ENCODE measurements around the gene CCDC117. TPM values are rescaled to one million over a fixed set of nuclear protein-coding genes. Genes with fewer than 3 reads are reported as not detected.

Gene CCDC117
- total RNA-seq, 1 donor from 2014 or later, result 10.7 TPM

- Histone ChIP-seq H3K27me3 (no peaks in the 10 kb centered on the region), H3K9me3 (no peaks in the 10 kb centered on the region), H3K36me3 (peaks cover 44 to 65% of the 10 kb centered on the region in 2 donors), H3K27ac (no peak overlapping the region), H3K4me1 (peaks cover 0 to 3% of the 10 kb centered on the region in 2 donors), H3K4me3 (no peak overlapping the region)
- intact Hi-C loops (cut with DNase I), result no loop called here
- TF ChIP-seq, protein P1, sequence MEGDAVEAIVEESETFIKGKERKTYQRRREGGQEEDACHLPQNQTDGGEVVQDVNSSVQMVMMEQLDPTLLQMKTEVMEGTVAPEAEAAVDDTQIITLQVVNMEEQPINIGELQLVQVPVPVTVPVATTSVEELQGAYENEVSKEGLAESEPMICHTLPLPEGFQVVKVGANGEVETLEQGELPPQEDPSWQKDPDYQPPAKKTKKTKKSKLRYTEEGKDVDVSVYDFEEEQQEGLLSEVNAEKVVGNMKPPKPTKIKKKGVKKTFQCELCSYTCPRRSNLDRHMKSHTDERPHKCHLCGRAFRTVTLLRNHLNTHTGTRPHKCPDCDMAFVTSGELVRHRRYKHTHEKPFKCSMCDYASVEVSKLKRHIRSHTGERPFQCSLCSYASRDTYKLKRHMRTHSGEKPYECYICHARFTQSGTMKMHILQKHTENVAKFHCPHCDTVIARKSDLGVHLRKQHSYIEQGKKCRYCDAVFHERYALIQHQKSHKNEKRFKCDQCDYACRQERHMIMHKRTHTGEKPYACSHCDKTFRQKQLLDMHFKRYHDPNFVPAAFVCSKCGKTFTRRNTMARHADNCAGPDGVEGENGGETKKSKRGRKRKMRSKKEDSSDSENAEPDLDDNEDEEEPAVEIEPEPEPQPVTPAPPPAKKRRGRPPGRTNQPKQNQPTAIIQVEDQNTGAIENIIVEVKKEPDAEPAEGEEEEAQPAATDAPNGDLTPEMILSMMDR (IDR thresholded peaks at IDR 0.05), result no peak
- DNase-seq (ENCODE audit: low spot score in 2 of 2), result no peak
These were observed 18.6 kb downstream of the CCDC117 start for GRCh38 chr22:28791124-28791523.

- H3K36me3 ChIP-seq, result peaks cover 47 to 65% of the 10 kb centered on the region in 2 donors
These were observed 19.5 kb downstream of the CCDC117 start for GRCh38 chr22:28791841-28792490.

DNA sequence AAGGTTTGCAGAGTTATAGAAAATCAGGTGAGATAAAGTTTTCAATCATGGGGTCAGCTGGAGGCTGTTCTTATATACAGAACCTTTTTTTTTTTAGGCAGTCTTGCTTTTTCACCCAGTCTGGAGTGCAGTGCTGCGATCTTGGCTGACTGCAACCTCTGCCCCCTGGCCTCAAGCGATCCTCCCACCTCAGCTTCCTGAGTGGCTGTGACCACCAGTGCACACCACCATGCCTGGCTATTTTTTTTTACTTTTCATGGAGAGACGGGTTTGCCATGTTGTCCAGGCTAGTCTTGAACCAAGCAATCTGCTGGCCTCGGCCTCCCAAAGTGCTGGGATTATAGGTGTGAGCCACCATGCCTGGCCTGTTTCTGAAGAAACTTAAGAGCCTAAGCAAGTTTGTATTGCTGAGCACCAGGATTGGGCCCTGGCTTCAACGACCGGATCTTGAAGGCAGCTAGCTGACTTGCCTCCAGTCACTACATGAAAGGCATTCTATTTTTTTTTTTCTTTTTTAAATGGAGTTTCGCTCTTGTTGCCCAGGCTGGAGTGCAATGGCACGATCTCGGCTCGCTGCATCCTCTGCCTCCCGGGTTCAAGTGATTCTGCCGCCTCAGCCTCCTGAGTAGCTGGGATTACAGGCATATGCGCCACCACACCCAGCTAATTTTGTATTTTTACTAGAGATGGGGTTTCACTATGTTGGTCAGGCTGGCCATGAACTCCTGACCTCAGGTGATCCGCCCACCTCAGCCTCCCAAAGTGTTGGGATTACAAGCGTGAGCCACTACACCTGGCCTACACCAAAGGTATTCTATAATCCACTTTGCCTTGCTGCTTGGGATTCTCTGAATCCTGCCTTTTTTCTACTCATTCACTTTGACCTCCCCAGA, 20.2 kb downstream of the CCDC117 start:
- DNase-seq (ENCODE audit: low spot score in 2 of 2), result no peak
- H3K4me3 ChIP-seq, result no peak overlapping the region
- TF ChIP-seq, protein P1 (IDR thresholded peaks at IDR 0.05), result no peak
- no peaks in the 10 kb centered on the region for H3K27me3 ChIP-seq
- peaks cover 48 to 65% of the 10 kb centered on the region in 2 donors for H3K36me3 ChIP-seq
- intact Hi-C loops (cut with DNase I), result no loop called here
- no peak overlapping the region for H3K27ac ChIP-seq
- H3K9me3 ChIP-seq, result no peaks in the 10 kb centered on the region
- peaks cover 7 to 15% of the 10 kb centered on the region in 2 donors for H3K4me1 ChIP-seq

More at GRCh38 chr22:28791841-28792490, 19.5 kb downstream of the CCDC117 start:
- Histone ChIP-seq H3K27ac (no peak overlapping the region), H3K9me3 (no peaks in the 10 kb centered on the region), H3K4me3 (no peak overlapping the region), H3K27me3 (no peaks in the 10 kb centered on the region), H3K4me1 (peaks cover 4 to 8% of the 10 kb centered on the region in 2 donors)
- no peak for DNase-seq (ENCODE audit: low spot score in 2 of 2)
- TF ChIP-seq, protein P1 (IDR thresholded peaks at IDR 0.05), result no peak
- intact Hi-C loops (cut with DNase I), result no loop called here

- peaks cover 7 to 18% of the 10 kb centered on the region in 2 donors for H3K4me1 ChIP-seq
- TF ChIP-seq, protein P1 (IDR thresholded peaks at IDR 0.05), result no peak
- DNase-seq (ENCODE audit: low spot score in 2 of 2), result no peak
- H3K9me3 ChIP-seq, result no peaks in the 10 kb centered on the region
- no peaks in the 10 kb centered on the region for H3K27me3 ChIP-seq
- H3K4me3 ChIP-seq, result no peak overlapping the region
- H3K27ac ChIP-seq, result peak overlapping the region in 1 of 2 donors; percentile 26
- peaks cover 48 to 64% of the 10 kb centered on the region in 2 donors for H3K36me3 ChIP-seq
- intact Hi-C loops (cut with DNase I), result no loop called here
These were observed 21.6 kb downstream of the CCDC117 start for GRCh38 chr22:28793976-28794584.

- no peaks in the 10 kb centered on the region for H3K27me3 ChIP-seq
- peak overlapping the region in 1 of 2 donors; percentile 26 for H3K27ac ChIP-seq
- H3K36me3 ChIP-seq, result peaks cover 43 to 53% of the 10 kb centered on the region in 2 donors
- peaks cover 7 to 18% of the 10 kb centered on the region in 2 donors for H3K4me1 ChIP-seq
- TF ChIP-seq, protein P1 (IDR thresholded peaks at IDR 0.05), result no peak
- H3K9me3 ChIP-seq, result no peaks in the 10 kb centered on the region
- H3K4me3 ChIP-seq, result no peak overlapping the region
- intact Hi-C loops (cut with DNase I), result no loop called here
- no peak for DNase-seq (ENCODE audit: low spot score in 2 of 2)
These were observed 22.7 kb downstream of the CCDC117 start for GRCh38 chr22:28795071-28795693.
